Endothelial cell of umbilical vein (primary cell): Measurements from ENCODE around the gene FAM83F. TPM values are rescaled to one million over a fixed set of nuclear protein-coding genes. Genes with fewer than 3 reads are reported as not detected.

Experiments used
- BruUV-seq: library from RNA; stranded (reverse); fragments of 400-500 nt; replicated peaks from 2 replicates; lab custom pipeline; 2021; lab: Mats Ljungman, UMichigan
- CTCF ChIA-PET: fragments of 300-600, 350-600 bp; sonication (Branson Sonifier 250); formaldehyde crosslinking; loops from one replicate; lab custom pipeline; 2021; ENCODE audit warnings: antibody characterized with exemption, inconsistent platforms; lab: Charles Lee
- POLR2A ChIA-PET: fragments of 300-600, 350-600 bp; sonication (Branson Sonifier 250); formaldehyde crosslinking; loops from one replicate; lab custom pipeline; 2021; ENCODE audit warnings: antibody characterized with exemption, inconsistent platforms; lab: Charles Lee
- DNase-seq: peaks from one replicate; pipeline ENCODE4 v3.0.0-alpha.2; 2011; ENCODE audit warnings: low read depth, low spot score
- FAIRE-seq: peaks from 2 replicates; lab custom pipeline; 2011; peaks lifted over from hg19 to GRCh38; lab: Jason Lieb, UNC
- H2AFZ ChIP-seq: 2 replicates; pipeline ENCODE4 v1.6.0; 2012; ENCODE audit warnings: low read depth, low read length, control low read depth, inconsistent platforms
- H3K27ac ChIP-seq: 2 replicates; pipeline ENCODE4 v1.5.1; 2011; ENCODE audit warnings: low read depth, mild to moderate bottlenecking, control low read depth, low read length, moderate library complexity; ENCODE audit not compliant: insufficient read depth
- H3K27me3 ChIP-seq, 2 experiments: 2 replicates each; pipeline versions ENCODE4 v1.6.0 to v1.6.1; 2011; ENCODE audit warnings: low read length in 2 of 2, mixed read lengths in 1 of 2; ENCODE audit not compliant: control insufficient read depth in 2 of 2, insufficient read depth in 2 of 2
- H3K36me3 ChIP-seq, 2 experiments: 2 replicates in 1 of 2; 3 replicates in 1 of 2; pipeline ENCODE4 v1.5.1; 2011; ENCODE audit warnings: low read length in 2 of 2, mild to moderate bottlenecking in 1 of 2, moderate library complexity in 1 of 2; ENCODE audit not compliant: control insufficient read depth in 2 of 2, insufficient read depth in 2 of 2; ENCODE audit errors: extremely low read depth in 1 of 2
- H3K4me1 ChIP-seq: 3 replicates; pipeline ENCODE4 v1.5.1; 2011; ENCODE audit warnings: mild to moderate bottlenecking, low read length; ENCODE audit not compliant: control insufficient read depth, insufficient read depth; ENCODE audit errors: extremely low read depth
- H3K4me2 ChIP-seq: 2 replicates; pipeline ENCODE4 v1.6.1; 2011; ENCODE audit warnings: low read length, control low read depth, mixed read lengths; ENCODE audit not compliant: insufficient read depth
- H3K4me3 ChIP-seq, 3 experiments: fragments of 200-600 bp in 1 of 3; sonication (generic), shearing (Covaris generic) in 1 of 3; replicated peaks in 1 of 3; 2 replicates each; pipeline ENCODE4 v1.5.1; 2011 to 2016; ENCODE audit warnings: control low read depth in 3 of 3, low read length in 3 of 3, mild to moderate bottlenecking in 2 of 3, inconsistent platforms in 1 of 3, low read depth in 1 of 3, moderate library complexity in 1 of 3; ENCODE audit not compliant: insufficient read depth in 1 of 3
- H3K79me2 ChIP-seq: 2 replicates; pipeline ENCODE4 v1.6.0; 2012; ENCODE audit warnings: low read length, inconsistent platforms; ENCODE audit not compliant: control insufficient read depth, insufficient read depth
- H3K9ac ChIP-seq: replicated peaks from 2 replicates; pipeline ENCODE3; 2011; ENCODE audit warnings: low read length, control low read depth; ENCODE audit not compliant: insufficient read depth; ENCODE audit errors: extremely low read depth
- H3K9me1 ChIP-seq: replicated peaks from 3 replicates; pipeline ENCODE4 v1.6.0; 2011; ENCODE audit warnings: mild to moderate bottlenecking, low read length; ENCODE audit not compliant: control insufficient read depth, insufficient read depth; ENCODE audit errors: extremely low read depth
- H3K9me3 ChIP-seq: replicated peaks from 2 replicates; pipeline ENCODE4 v1.5.1; 2012; ENCODE audit warnings: low read length, inconsistent platforms; ENCODE audit not compliant: control insufficient read depth, insufficient read depth
- H4K20me1 ChIP-seq: replicated peaks from 2 replicates; pipeline ENCODE3; 2011; ENCODE audit warnings: mild to moderate bottlenecking, low read length; ENCODE audit not compliant: control insufficient read depth, insufficient read depth; ENCODE audit errors: extremely low read depth
- EZH2 ChIP-seq: IDR thresholded peaks from 2 replicates; pipeline ENCODE4 v1.6.1; 2012; ENCODE audit warnings: borderline replicate concordance, low read depth, mild to moderate bottlenecking, moderate library complexity, low read length, inconsistent platforms; ENCODE audit not compliant: severe bottlenecking
- FOS ChIP-seq: IDR thresholded peaks from 2 replicates; pipeline ENCODE4 v1.6.1; 2011; ENCODE audit warnings: mild to moderate bottlenecking, low read length, moderate library complexity, borderline replicate concordance; ENCODE audit not compliant: insufficient read depth
- GATA2 ChIP-seq: IDR thresholded peaks from 2 replicates; pipeline ENCODE4 v1.7.0; 2011; ENCODE audit warnings: low read depth, mild to moderate bottlenecking, moderate library complexity, mixed read lengths, low read length; ENCODE audit not compliant: insufficient read length, insufficient read depth
- JUN ChIP-seq: IDR thresholded peaks from 2 replicates; pipeline ENCODE4 v1.6.1; 2011; ENCODE audit warnings: borderline replicate concordance, low read depth; ENCODE audit not compliant: insufficient read length, insufficient read depth
- MYC ChIP-seq: IDR thresholded peaks from one replicate; pipeline ENCODE4 v1.6.1; 2011; ENCODE audit warnings: mild to moderate bottlenecking, low read depth, low read length
- POLR2AphosphoS5 ChIP-seq: IDR thresholded peaks from 2 replicates; pipeline ENCODE4 v1.6.1; 2012; ENCODE audit warnings: low read depth, mild to moderate bottlenecking, control low read depth, low read length, moderate library complexity; ENCODE audit not compliant: insufficient read depth
- dilution Hi-C: fragments of 300-500 bp; cut with MboI; formaldehyde crosslinking; loops from one replicate; pipeline ENCODE4 v1.15.0; 2019; ENCODE audit warnings: low sequenced_read_pairs; ENCODE audit not compliant: extremely low pct_ligation_motif_present
- intact Hi-C: fragments of 100-400 bp; cut with micrococcal nuclease; formaldehyde crosslinking; loops from one replicate; pipeline ENCODE4 v1.10.0; 2022
- polyA plus RNA-seq, 4 experiments: library from polyadenylated mRNA; depleted of rRNA in 3 of 4; stranded (reverse) in 3 of 4; unstranded in 1 of 4; fragments of >200 nt; gene quantifications; 2 replicates each; pipeline versions ENCODE4 v1.2.1 to v1.2.3, GENCODE V29; 2011 to 2012; ENCODE audit warnings: missing spikeins in 1 of 4
- total RNA-seq: library from RNA; stranded (reverse); gene quantifications from 2 replicates; pipeline ENCODE4 v1.2.3, GENCODE V29; 2021
- TF ChIP-seq, protein P1 (sequence below): IDR thresholded peaks from 2 replicates; pipeline ENCODE4 v1.6.1; 2011; ENCODE audit not compliant: insufficient read depth, insufficient read length
- TF ChIP-seq, protein P2 (sequence below), 2 donors: IDR thresholded peaks; 1 replicate in 1 of 2; 2 replicates in 1 of 2; pipeline ENCODE4 v1.5.1; 2011; ENCODE audit warnings: low read length in 2 of 2, mild to moderate bottlenecking in 2 of 2, moderate library complexity in 2 of 2, control low read depth in 1 of 2, inconsistent platforms in 1 of 2, low read depth in 1 of 2; ENCODE audit not compliant: insufficient read depth in 1 of 2; ENCODE audit errors: extremely low read depth in 1 of 2

FAM83F gene
- total and polyA plus RNA-seq, 2 donors (not counting 3 experiments of a cell fraction or from before 2014, with no cell fraction given): not detected

DNA sequence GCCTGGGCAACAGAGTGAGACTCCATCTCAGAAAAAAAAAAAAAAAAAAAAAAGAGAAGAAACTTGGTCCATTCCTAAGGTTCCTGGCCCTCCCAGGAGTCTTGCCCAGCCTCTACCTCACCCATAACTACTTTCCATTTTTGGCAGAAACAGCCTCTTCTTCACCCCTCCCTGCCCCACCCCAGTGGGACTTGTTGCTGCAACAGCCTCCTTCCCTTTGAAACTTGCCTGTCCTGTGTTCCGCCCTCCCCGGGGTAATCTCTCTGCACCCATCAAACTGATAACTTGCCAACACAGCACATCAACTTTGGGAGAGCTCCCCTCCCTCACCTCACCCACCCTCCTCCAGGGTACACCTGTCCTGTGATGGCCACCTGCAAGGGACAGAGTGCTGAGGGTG lies 10.0 kb upstream of the FAM83F start:
- Histone ChIP-seq H3K27me3 (peaks cover 0 to 4% of the 10 kb centered on the region in 2 experiments), H3K27ac (no peak overlapping the region), H3K9me3 (no peaks in the 10 kb centered on the region), H3K36me3 (no peaks in the 10 kb centered on the region), H3K9ac (no peak overlapping the region), H3K4me2 (no peak overlapping the region), H2AFZ (no peak overlapping the region), H3K4me1 (no peaks in the 10 kb centered on the region), H4K20me1 (no peaks in the 10 kb centered on the region), H3K79me2 (no peaks in the 10 kb centered on the region), H3K4me3 (no peak overlapping the region), H3K9me1 (no peaks in the 10 kb centered on the region)
- dilution Hi-C loops (no loop called here), intact Hi-C loops (no loop called here)
- DNase-seq: no peak
- POLR2A ChIA-PET: no interaction called here
- TF ChIP-seq JUN (no peak), POLR2AphosphoS5 (no peak), EZH2 (no peak), GATA2 (no peak), MYC (no peak), FOS (no peak)
- TF ChIP-seq, protein P1, sequence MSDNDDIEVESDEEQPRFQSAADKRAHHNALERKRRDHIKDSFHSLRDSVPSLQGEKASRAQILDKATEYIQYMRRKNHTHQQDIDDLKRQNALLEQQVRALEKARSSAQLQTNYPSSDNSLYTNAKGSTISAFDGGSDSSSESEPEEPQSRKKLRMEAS: no peak
- TF ChIP-seq, protein P2, sequence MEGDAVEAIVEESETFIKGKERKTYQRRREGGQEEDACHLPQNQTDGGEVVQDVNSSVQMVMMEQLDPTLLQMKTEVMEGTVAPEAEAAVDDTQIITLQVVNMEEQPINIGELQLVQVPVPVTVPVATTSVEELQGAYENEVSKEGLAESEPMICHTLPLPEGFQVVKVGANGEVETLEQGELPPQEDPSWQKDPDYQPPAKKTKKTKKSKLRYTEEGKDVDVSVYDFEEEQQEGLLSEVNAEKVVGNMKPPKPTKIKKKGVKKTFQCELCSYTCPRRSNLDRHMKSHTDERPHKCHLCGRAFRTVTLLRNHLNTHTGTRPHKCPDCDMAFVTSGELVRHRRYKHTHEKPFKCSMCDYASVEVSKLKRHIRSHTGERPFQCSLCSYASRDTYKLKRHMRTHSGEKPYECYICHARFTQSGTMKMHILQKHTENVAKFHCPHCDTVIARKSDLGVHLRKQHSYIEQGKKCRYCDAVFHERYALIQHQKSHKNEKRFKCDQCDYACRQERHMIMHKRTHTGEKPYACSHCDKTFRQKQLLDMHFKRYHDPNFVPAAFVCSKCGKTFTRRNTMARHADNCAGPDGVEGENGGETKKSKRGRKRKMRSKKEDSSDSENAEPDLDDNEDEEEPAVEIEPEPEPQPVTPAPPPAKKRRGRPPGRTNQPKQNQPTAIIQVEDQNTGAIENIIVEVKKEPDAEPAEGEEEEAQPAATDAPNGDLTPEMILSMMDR (IDR thresholded peaks at IDR 0.05; ENCODE audit: extremely low read depth in 1 of 2, insufficient read depth in 1 of 2, low read depth in 1 of 2, low read length in 2 of 2): no peak
- CTCF ChIA-PET: interaction anchor here (1.6 kb wide), 1 partner anchor 12 kb away, joined by 3 read pairs; no protein-coding TSS in a partner anchor
- no TSS peak for BruUV-seq
- FAIRE-seq: no peak
